ENCODE measurements around the gene CST3. TPM values are rescaled to one million over a fixed set of nuclear protein-coding genes. Genes with fewer than 3 reads are reported as not detected.

Gene CST3
- total and polyA plus RNA-seq, 2 of the 8 experiments (the other 6 are each of a cell fraction or from before 2014, with no cell fraction given) = 53.2 to 184 TPM

- Histone ChIP-seq H3K4me1 (replicated peaks in 1 of 4; ENCODE audit: control insufficient read depth in 3 of 4, insufficient read depth in 4 of 4, low read length in 3 of 4) (peaks cover 0 to 3% (median 0%) of the 10 kb centered on the region in 4 experiments; a peak in 4 of 7 replicates), H3K79me2 (ENCODE audit: control insufficient read depth in 1 of 2, insufficient read depth in 2 of 2, low read length in 2 of 2) (no peaks in the 10 kb centered on the region), H4K5ac (ENCODE audit: insufficient read length, low read depth, low read length) (no peak overlapping the region), H3K23me2 (ENCODE audit: low read depth, low read length) (peaks cover 6% of the 10 kb centered on the region; the same call in 1 of the 2 replicates), H4K20me1 (replicated peaks in 1 of 2; ENCODE audit: control insufficient read depth in 1 of 2, insufficient read depth in 2 of 2, low read length in 2 of 2) (no peaks in the 10 kb centered on the region), H3K4me2 (ENCODE audit: insufficient read depth in 1 of 2, low read depth in 2 of 2, low read length in 2 of 2) (no peak overlapping the region), H3K56ac (replicated peaks; ENCODE audit: insufficient read length, low read depth, low read length) (no peak overlapping the region), H3K18ac (ENCODE audit: extremely low read depth, low read length) (no peak overlapping the region), H3K4ac (replicated peaks; ENCODE audit: insufficient read length, low read depth, low read length) (no peak overlapping the region), H4K8ac (ENCODE audit: extremely low read depth, insufficient read depth, low read length) (no peak overlapping the region), H3K4me3 (ENCODE audit: extremely low read depth in 1 of 4, insufficient read depth in 2 of 4, low read depth in 3 of 4, low read length in 4 of 4) (no peak overlapping the region), H2AFZ (ENCODE audit: low read length) (no peak overlapping the region), H3K79me1 (ENCODE audit: low read depth, low read length) (no peaks in the 10 kb centered on the region), H4K91ac (replicated peaks; ENCODE audit: insufficient read length, low read length) (no peak overlapping the region), H2BK12ac (ENCODE audit: low read depth, low read length) (no peak overlapping the region), H2AK5ac (ENCODE audit: low read depth, low read length) (no peak overlapping the region), H3K27ac (ENCODE audit: low read depth, low read length) (no peak overlapping the region), H2BK20ac (ENCODE audit: low read length) (no peak overlapping the region), H3K9me3 (ENCODE audit: insufficient read depth in 2 of 2, low read depth in 1 of 2, low read length in 1 of 2) (no peaks in the 10 kb centered on the region), H3K36me3 (ENCODE audit: control insufficient read depth in 2 of 4, insufficient read depth in 4 of 4, low read length in 3 of 4) (no peaks in the 10 kb centered on the region), H3K14ac (ENCODE audit: insufficient read length) (no peak overlapping the region), H2BK5ac (ENCODE audit: low read depth, low read length) (no peak overlapping the region), H2BK15ac (ENCODE audit: low read length) (no peak overlapping the region), H3K27me3 (replicated peaks in 1 of 4; ENCODE audit: control insufficient read depth in 3 of 4, extremely low read depth in 1 of 4, insufficient read depth in 3 of 4, low read length in 3 of 4) (no peaks in the 10 kb centered on the region; a peak in 1 of 7 replicates), H3K23ac (ENCODE audit: insufficient read length) (no peak overlapping the region), H3K9ac (replicated peaks in 1 of 4; ENCODE audit: extremely low read depth in 1 of 4, low read depth in 3 of 4, low read length in 3 of 4) (no peak overlapping the region), H2BK120ac (replicated peaks; ENCODE audit: low read depth, low read length) (no peak overlapping the region)
- 76% methylated on average over 12 of the region's 12 CpGs; no CpG with 5 or more reads in 1 of the 2 experiments for WGBS, 2 experiments (ENCODE audit: extremely low coverage in 1 of 2, insufficient coverage in 1 of 2, insufficient read length in 1 of 2, insufficient replicate concordance in 2 of 2, low coverage in 1 of 2, low lambda C conversion rate in 2 of 2, missing lambda C conversion rate in 1 of 2)
- ChIA-PET CTCF (ENCODE audit: partially characterized antibody) (interaction anchor here (0.6 to 0.7 kb wide), 2 partner anchors 195 kb away, joined by 3 read pairs; no protein-coding TSS in a partner anchor), POLR2A (ENCODE audit: partially characterized antibody) (no interaction called here)
- no peak for TF ChIP-seq CHD1 (IDR thresholded peaks at IDR 0.05; ENCODE audit: low read depth, low read length)
- no peak for TF ChIP-seq TCF12 (IDR thresholded peaks at IDR 0.05; ENCODE audit: low read depth, low read length)
- no peak for TF ChIP-seq ATF3 (IDR thresholded peaks at IDR 0.05; ENCODE audit: insufficient read depth, low read depth, low read length)
- no peak for TF ChIP-seq TAF7 (optimal IDR thresholded peaks at IDR 0.05; ENCODE audit: borderline replicate concordance, low read depth, low read length)
- no peak for TF ChIP-seq RBBP5 (IDR thresholded peaks at IDR 0.05; ENCODE audit: borderline replicate concordance, low read depth, low read length)
- no peak for TF ChIP-seq JUND (IDR thresholded peaks at IDR 0.05; ENCODE audit: low read length)
- TF ChIP-seq RAD21 (IDR thresholded peaks at IDR 0.05 in 1 of 2, conservative IDR thresholded peaks at IDR 0.05 in 1 of 2; ENCODE audit: low read depth in 2 of 2, low read length in 2 of 2) = no peak
- TF ChIP-seq SP4 (IDR thresholded peaks at IDR 0.05; ENCODE audit: low read length) = no peak
- TF ChIP-seq POLR2A (IDR thresholded peaks at IDR 0.05; ENCODE audit: control extremely low read depth in 1 of 2, low read depth in 2 of 2, low read length in 2 of 2) = no peak
- FAIRE-seq (no peak), DNase-seq (ENCODE audit: low read depth in 1 of 2, low spot score in 2 of 2) (no peak)
These were observed 4.4 kb upstream of the CST3 start for GRCh38 chr20:23641936-23642751.

Data from H1 (cell line).